ENCODE measurements around the gene STAT6.
"Not testable (repeated sequence)": the region's sequence is repeated elsewhere in the genome, so short reads cannot be mapped to it uniquely, and the experiment has no call there.

Gene STAT6

GRCh38 chr12:57124261-57124877 lies 13.2 kb upstream of the STAT6 start:
- ChIA-PET CTCF (interaction anchor here (0.6 to 14.5 kb wide), 35 partner anchors 9 to 121 kb away, joined by 3 to 159 read pairs (median 5); partner anchors contain the start of genes NEMP1 and STAT6), POLR2A (interaction anchor here (1.0 kb wide), 1 partner anchor 12 kb away, joined by 3 read pairs; no protein-coding TSS in a partner anchor)
- peak; percentile 74 for TF ChIP-seq CTCF (IDR thresholded peaks at IDR 0.05; ENCODE audit: control extremely low read depth, extremely low read depth, low read depth, missing control alignments)
- DNase-seq (ENCODE audit: extremely low spot score), result peak; percentile 70

GRCh38 chr12:57123813-57124212 lies 12.7 kb upstream of the STAT6 start:
- no peak for DNase-seq (ENCODE audit: extremely low spot score)
- ChIA-PET POLR2A (interaction anchor here (1.0 kb wide), 1 partner anchor 11 kb away, joined by 3 read pairs; no protein-coding TSS in a partner anchor), CTCF (interaction anchor here (0.7 to 14.5 kb wide), 34 partner anchors 8 to 122 kb away, joined by 3 to 159 read pairs (median 5); partner anchors contain the start of genes NEMP1 and STAT6)
- TF ChIP-seq CTCF (IDR thresholded peaks at IDR 0.05; ENCODE audit: control extremely low read depth, extremely low read depth, low read depth, missing control alignments), result no peak

- DNase-seq (ENCODE audit: extremely low spot score); POLR2A ChIA-PET: not testable (repeated sequence)
- CTCF ChIA-PET, result interaction anchor here (1.0 to 14.5 kb wide), 6 partner anchors 10 to 589 kb away, joined by 3 to 159 read pairs (median 5); partner anchors contain the start of gene STAT6
Measured at GRCh38 chr12:57120718-57121117, 9.6 kb upstream of the STAT6 start.

GRCh38 chr12:57119294-57120085 lies 8.3 kb upstream of the STAT6 start:
- DNase-seq (ENCODE audit: extremely low spot score), result no peak
- ChIA-PET CTCF (interaction anchor here (0.9 to 14.5 kb wide), 7 partner anchors 9 to 588 kb away, joined by 3 to 159 read pairs (median 8); partner anchors contain the start of genes LRP1 and STAT6), POLR2A (interaction anchor here (1.0 kb wide), 1 partner anchor 8 kb away, joined by 3 read pairs; the partner anchor contains the start of gene STAT6)
- no peak for TF ChIP-seq CTCF (IDR thresholded peaks at IDR 0.05; ENCODE audit: control extremely low read depth, extremely low read depth, low read depth, missing control alignments)

- no peak for DNase-seq (ENCODE audit: extremely low spot score)
- ChIA-PET CTCF (interaction anchor here (1.0 to 2.7 kb wide), 5 partner anchors 8 to 352 kb away, joined by 3 to 10 read pairs (median 5); no protein-coding TSS in a partner anchor), POLR2A (interaction anchor here (0.6 kb wide), 1 partner anchor 12 kb away, joined by 4 read pairs; no protein-coding TSS in a partner anchor)
- TF ChIP-seq CTCF (IDR thresholded peaks at IDR 0.05; ENCODE audit: control extremely low read depth, extremely low read depth, low read depth, missing control alignments), result no peak
Measured at GRCh38 chr12:57118711-57119271, 7.6 kb upstream of the STAT6 start.

GRCh38 chr12:57116580-57117281 lies 5.6 kb upstream of the STAT6 start:
- ChIA-PET CTCF (interaction anchor here (1.3 to 2.7 kb wide), 6 partner anchors 7 to 111 kb away, joined by 4 to 16 read pairs (median 8); no protein-coding TSS in a partner anchor), POLR2A (interaction anchor here (0.7 kb wide), 1 partner anchor 38 kb away, joined by 4 read pairs; no protein-coding TSS in a partner anchor)
- TF ChIP-seq CTCF (IDR thresholded peaks at IDR 0.05; ENCODE audit: control extremely low read depth, extremely low read depth, low read depth, missing control alignments), result no peak
- no peak for DNase-seq (ENCODE audit: extremely low spot score)

All from GM10248 (cell line).